Activated CD4-positive, alpha-beta T cell treated with anti-CD3 and anti-CD28 coated beads, Interleukin-2, amount 50 U/mL, for 48 hours (primary cell): Measurements from ENCODE around the gene CPED1.
A peak's percentile ranks its signal among the peaks of the same experiment; 100 is the strongest.

Experiments
- DNase-seq, 2 experiments: peaks; one replicate each; pipeline ENCODE4 v3.0.0-alpha.2; 2020

CPED1 gene

DNA sequence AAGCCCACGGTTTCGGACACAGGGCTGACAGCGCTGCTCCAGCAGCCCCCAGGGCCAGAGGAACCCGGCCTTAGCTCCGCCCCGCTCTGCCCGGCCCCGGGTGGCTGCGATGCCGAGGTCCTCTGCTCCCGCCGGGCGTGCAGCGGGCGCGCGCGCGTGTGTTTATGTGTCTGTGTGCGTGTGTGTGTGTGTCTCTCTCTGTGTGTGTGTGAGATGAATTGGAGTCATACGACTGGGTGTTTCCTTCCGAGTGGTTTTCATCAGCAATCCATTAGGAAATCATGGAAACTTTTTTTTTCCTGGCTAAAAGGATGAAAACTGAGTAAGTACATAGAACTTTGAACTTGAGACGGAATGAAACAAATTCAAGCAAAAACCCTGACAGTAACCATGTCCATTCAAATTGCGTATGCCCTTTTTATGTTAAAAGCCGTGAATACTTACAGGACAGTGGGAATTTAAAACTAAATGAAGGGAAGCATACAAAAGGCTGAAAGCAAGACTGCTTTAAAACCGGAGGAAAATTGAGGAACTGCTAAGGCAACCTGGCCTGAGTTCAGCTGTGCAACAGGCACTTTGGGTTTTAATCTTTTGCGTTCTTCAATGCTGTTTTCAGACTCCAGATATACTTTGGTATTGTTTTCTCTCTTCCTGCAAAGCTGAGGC is at the start of gene CPED1:
CPED1 (plus strand) TSS at position 121 of the 666 bp plus-strand sequence. CDS start 911 bp downstream, outside the sequence.
- DNase-seq, result peak; percentile 33 to 48

DNA sequence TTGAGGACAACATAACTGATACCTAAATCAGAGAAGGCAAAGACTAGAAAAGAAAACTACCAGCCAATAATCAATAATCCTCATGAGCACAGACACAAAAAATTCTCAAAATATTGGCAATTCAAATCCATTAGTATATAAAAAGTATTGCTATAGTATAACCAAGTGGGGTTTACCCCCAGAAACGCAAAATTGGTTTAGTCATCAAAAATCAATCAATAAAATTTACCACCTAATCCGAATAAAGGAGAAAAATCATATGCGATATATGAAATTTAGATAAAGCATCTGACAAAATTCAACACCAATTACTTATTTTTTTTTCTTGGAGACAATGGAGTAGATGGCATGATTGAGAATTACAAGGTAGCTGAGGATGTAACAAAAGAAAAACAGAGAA is 49.2 kb upstream of the CPED1 start:
- no peak for DNase-seq

DNA sequence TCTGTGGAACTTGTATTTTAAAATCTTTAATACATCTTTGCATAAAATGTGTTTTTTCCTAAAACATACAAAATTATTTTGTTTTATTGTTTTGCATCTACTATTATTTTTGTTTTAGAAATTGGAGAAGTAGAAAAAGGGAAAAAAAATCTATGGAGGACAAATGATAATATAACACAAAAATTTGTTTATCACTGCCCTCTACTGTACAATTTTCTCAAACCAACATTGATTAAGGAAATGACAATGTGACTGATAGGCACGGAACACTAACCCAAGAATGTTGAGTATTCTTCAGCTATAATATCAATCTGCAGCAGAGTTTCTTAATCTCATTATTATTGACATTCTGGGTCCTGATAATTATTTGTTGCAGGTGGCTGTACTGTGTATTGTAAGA is 47.4 kb upstream of the CPED1 start:
- DNase-seq, result no peak

DNA sequence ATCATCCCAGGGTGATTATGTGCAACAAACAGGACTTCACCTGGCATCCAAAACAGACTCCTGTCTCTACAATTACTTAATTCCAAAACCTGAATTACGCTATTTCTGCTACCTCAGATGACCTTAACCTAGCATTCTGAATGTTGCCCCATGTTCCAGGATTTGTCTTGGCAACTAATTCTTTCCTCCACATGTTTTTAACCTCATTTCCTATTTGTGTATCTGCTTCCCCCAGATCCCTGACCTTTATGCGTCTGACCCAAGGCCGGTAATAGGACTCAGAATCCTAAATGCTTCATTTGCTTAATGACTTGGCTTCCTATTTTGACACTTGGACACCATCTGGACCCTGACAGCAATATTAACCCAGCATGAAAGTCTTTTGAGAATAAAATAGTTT is 46.7 kb upstream of the CPED1 start:
- DNase-seq, result no peak

DNA sequence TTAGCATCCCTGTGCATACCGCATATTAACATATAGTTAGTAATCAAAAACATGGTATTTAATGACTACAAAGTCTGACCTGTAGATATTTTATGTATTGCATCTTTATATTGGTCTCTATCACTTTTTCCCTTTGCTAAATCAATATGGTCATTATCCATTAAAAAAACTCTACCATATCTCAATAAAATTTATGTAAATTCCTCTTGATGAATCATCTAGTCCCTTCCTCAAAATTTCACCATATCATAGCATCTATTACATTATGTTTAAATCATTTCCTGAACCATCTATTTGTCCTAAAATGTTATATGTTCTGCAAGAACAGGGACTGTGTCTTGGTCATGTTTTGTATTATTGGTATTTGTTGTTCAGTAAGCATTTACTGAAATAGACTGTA is 45.6 kb upstream of the CPED1 start:
- no peak for DNase-seq

DNA sequence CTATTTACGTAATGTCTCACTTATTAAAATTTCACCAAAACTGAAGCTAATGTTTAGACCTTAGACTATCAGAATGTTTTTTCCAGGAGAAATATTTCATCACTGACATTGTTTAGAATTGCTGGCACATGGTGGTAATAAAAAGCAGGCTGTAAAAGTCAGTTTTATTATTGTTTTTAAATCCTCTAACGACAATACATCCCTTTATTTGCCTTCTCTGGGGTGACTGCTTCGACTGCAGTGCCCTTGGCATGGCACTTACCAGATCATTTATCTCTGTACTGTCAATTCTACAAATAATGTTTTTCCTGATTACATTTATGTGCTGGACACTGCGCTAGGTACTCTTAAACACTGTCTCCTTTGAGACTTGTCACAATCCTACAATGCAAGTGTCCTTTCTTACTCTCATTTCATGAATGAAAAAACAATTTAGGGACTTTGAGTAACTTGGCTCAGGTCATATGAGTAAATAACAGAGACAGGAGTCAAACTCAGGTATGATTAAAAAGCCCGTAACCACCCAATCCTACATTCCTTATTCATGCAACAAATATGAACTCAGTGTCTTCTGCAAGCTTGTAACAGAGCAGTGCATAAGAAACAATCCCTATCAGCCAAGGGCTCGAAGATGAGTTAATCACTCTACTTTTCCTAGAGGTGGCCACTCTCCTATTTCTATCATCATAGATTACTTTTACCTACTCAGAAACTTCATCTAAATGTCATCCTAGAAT is 43.5 kb upstream of the CPED1 start:
- DNase-seq, result no peak

DNA sequence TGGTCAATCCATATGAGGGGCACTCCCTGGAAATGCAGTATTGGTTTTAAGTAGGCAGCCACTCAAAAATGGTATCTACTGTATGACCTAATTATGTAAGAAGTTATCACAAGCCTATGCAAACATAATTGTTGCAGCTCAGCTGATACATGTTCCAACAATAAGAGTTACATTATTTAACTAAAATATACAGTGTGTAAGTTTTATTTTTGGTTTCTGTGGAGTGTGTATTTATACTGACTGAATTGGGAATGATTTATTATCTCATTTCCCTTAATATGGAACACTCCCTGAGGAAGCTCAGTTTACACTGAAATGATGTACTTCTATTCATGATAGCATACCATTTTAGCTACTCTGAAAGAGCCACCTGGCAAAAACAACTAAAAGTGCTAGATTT is 40.5 kb upstream of the CPED1 start:
- DNase-seq, result no peak

DNA sequence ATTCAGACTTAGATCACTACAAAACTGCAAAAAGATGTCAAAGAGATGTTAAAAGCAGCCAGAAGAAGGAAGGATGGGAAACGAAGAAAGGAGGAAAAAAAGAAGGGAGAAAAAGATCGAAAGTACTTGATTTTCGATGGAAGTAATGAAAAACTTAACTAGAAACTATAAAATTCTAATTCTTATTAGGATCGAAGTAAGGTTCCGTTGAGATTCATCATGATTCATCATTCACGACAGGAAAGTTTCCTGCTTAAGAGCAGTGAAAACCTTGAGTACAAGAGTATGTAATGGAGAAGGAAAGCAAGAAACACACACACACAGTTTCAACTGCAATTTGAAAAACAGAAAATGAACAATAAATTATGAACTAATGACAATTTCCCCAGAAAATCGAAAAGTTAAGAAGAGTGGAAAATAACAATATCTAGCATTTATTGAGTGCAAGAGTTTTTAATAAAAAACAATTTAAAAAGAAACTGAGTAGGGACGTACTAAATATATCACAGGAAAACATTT is 39.1 kb upstream of the CPED1 start:
- DNase-seq, result no peak

DNA sequence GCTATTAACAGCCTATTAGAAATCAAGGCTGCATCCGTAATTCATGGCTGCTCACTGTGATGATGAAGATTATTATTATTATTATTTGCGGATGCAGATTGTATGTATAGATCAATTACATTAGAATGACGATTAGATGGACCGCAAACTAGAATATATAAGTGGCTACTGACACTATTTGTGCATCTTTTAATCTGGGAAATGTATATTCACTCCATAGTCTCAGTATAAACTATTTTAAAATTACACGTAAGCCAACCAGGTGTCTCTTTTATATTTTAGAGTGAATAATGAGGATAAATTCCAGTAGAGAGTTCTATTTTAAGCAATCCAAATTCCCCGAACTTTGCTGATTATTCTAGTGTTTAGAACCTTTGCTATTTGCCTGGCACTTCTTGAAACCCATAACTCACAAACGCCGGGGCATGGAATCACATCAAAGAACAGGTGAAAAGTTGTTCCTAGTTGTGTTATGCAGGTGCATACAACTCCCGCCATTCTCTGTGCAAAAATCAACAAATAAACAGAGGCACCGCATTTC is 38.4 kb upstream of the CPED1 start:
- no peak for DNase-seq

DNA sequence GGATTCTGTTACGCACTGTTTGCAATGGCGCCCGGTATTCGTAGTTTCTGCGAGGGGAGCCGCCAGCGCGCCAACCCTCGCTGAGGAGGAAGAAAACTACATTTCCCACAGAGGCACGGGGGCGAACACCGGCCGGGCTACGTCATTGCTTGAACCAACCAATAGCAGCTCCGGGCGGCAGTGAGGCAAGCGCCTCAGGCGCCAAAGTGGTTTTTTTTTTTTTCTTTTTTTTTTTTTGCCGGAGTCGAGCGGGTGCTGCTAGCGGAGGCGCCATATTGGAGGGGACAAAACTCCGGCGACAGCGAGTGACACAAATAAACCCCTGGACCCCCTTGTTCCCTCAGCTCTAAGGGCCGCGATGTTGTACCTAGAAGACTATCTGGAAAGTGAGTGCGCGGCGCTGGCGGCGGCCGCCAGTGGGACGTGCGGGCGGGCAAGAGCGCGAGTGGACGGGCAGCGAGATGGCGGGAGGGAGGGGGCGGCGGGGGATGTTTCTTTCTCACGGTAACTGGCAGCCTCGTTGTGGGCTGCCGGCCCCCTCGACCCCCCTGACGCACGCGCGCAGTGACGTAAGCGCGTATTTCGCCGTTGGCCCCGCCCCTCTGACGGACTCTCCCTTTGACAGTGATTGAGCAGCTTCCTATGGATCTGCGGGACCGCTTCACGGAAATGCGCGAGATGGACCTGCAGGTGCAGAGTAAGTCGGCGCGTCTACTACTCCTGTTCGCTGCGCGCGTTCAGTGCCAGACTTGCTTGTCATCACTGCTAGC is 37.8 kb upstream of the CPED1 start, which contains the start of gene ING3:
ING3 (plus strand) TSS at position 239 of the 770 bp plus-strand sequence; CDS start at position 359, 120 bp downstream.
- peak; percentile 96 to 97 for DNase-seq

DNA sequence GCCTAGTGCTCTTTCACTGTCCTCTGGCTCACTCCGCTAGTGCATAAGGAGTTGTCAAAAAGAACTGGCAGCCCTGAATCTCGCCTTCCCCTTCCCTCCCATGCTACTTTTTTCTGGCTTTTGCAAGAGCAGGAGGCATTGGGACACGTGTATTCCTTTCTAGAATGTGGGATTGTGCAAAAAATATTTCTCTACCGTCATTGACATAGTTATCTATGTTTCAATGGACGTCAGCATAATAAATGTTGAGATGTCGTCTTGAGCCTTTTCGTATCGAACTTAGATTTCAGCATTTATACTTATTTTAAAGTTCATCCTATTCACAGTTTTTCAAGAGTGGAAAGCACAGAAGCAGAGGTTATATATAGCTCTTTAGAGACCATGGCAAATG is 37.2 kb upstream of the CPED1 start:
- DNase-seq, result no peak

DNA sequence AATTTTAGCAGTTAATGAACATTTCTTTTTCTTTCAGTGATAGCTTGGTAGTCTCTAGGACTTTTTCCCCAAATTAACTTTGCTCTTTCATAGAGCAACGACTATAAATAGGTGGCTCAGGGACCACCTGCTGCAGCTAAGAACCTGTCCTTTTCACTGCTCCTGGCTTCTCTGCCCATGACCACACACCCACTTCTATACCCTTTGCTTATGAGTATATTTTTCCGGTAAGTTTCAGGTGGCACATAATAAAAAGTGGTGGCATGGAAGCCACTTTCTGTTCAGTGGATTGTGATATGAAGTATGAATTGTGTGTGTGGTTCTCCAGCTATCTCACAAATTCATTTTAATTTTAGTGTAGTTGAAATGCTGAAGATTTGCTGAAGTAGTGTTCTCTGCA is 36.7 kb upstream of the CPED1 start:
- DNase-seq, result no peak

DNA sequence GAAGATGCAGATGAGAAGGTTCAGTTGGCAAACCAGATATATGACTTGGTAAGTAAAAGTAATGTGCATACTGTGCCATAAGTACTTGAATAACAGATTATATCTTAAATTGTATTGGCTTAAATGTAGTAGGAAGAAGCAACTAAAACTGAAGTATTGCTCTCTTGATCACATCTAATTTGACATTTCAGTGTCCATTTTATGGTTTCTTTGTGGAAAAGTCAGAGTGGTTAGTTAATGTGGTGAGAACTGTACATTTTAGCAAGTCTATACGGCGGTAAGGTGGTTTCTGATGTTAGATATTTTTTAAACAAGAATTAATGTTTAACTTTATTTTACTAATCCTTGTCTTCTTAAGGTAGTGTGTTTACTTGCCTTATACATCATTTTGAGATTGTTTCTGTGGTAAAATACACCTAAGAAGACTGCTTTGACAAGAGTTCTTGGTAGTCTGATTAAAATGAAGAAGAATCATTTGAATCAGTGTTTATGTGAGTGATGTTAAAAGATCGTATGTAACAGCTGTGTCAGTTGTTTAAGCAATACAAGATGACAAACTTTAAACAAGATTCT is 32.8 kb upstream of the CPED1 start:
- DNase-seq, result no peak

DNA sequence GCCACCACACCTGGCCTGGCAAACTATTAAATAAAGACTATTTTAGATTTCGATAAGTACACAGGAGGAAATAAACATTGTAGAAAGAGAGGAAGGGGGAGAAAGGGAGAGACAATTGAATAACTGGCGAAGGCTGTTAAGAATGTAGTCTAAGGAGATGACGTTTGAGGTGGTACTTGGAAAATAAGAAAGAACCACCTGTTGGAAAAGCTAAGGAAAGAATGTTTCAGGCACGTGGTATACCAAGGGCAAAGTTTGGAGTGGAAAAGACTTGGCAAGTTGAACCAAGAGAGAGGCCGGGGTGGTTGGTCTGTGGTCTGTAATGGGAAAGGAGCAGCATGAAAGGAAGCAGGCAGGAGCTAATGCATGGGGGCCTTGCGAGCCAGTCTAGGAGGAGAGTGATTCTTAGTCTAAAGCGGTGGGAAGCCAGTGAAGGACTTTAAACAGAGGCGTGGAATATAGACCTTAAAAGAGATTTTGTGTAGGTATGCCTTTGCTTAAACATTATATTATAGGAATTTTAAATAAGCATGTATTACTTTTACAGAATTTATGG is 28.5 kb upstream of the CPED1 start:
- no peak for DNase-seq

DNA sequence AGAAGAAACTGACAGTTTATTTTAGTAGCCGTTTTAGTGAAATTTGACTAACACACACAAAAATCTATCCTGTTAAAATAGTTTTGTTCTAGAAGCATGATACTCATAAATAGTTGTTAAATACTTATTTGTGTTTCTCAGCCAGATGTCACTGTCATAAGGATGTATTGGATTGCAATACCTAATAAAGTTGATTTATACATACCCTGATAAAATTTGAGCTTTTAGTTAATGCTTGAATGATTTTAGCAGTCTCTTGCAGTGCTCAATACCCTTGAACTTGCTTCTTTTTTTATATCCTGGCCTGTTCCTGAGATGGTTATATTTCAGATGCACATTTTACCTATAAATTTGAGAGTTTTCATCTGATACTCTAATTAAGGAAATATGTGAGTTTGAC is 27.8 kb upstream of the CPED1 start:
- no peak for DNase-seq

DNA sequence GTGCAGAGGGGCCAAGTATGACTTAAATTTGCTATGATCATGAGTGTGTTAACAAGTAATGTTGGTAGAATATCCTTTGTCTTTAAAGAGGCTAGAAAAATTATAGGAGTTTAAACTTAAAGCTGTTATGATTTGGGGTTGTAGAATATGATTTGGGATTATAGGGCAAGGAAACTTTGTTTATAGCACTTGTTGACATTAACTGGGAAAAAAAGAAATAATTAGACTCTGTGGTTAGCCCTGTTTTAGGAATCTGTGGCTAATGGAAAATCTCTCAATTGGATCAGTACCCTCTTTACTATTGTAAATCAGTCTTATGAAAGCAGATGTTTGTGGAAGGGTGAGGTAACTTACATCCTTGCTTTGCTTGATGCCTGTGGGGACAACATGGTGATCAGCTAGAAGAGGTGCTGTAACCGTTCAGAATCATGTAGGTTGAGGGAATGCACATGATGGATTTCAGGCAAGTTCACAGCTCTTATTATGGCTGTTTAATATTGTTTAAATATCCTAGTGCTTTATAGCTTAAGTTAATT is 26.8 kb upstream of the CPED1 start:
- DNase-seq, result no peak

DNA sequence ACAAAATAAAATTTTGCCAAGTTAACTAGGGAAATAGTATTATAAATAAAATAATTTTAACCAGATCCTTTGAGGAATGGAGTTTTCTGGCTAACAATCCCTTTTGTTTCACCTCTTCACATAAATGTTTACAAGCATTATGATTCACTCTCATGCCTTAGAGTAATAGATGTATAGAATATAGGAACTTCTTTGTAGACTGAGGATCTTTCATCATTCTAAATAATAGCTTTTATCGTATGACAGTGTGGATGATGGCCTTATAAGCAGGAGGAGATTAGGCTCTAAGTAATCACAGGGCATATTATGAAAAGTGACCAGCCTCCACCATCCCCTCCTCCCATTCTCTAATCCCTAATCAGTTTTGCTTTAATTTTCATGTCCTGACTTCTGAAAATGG is 24.4 kb upstream of the CPED1 start:
- no peak for DNase-seq

DNA sequence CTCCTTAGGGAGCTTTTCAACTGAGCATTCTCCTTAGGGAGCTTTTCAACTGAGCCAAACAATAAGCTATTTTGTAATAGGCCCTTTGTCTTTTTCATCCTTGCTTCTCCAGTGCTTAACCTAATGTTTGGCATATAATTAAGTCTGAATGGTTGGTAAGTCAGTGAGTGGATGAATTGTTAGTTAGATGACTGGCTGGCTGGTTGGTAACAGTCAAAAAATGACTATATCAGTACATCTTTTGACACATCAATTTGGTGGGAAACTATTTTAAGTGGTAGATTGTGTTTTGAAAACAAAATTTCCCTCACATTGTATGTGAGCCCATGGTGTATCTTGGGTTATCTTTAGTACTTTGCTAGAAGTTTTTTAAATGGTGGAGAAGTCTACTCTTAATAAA is 21.6 kb upstream of the CPED1 start:
- DNase-seq, result no peak

DNA sequence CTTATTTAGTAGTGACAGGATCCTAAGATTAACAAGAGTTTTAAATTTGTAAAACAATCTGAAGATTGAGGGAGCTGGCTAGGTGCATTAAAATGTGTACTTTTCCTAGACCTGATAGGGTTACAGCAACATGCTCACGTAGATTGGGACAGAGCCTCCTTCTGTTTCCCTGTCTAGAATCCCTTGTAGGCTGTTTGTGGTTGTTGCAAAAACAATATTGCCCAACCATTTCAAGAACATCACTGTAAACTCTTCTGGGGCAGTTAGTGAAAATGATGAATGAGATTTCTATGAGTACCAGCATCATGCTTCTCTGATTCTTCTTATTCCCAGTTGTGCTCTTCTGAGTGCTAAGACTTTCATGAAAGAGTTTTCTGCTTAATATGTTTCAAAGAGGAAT is 14.7 kb upstream of the CPED1 start:
- no peak for DNase-seq

DNA sequence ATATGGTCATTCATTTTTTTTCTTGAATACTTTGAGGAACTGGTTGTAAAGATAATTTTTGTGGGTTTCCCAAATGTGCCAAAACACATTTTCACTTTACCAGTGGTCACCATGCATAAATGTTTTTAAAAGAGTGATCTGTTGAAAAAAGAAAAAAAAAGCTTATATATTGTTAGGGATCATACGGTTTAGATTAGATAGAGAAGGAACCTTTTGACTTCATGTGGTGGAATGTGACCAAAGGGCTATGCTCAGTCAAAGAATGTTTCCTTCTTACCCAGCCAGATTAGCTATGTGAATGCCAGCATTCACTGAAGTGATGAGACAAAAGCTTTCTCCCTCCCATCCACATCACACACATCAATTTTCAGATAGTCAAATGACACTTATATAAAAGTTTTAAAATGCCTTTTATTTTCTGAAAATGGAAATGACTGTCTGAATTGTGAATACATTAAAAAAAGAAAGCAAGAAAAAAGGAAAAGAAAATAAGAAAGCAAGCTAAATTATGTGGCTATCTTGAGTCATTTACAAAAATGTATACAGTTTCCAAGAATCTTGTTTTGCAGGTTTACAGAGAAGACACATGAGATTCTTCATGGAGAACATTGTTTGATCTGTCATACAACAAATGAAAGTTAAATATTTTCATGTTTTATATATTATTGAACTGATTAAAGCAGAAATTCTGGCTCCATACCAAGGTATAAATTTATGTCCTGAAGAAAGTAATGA is 8.6 kb upstream of the CPED1 start:
- no peak for DNase-seq

DNA sequence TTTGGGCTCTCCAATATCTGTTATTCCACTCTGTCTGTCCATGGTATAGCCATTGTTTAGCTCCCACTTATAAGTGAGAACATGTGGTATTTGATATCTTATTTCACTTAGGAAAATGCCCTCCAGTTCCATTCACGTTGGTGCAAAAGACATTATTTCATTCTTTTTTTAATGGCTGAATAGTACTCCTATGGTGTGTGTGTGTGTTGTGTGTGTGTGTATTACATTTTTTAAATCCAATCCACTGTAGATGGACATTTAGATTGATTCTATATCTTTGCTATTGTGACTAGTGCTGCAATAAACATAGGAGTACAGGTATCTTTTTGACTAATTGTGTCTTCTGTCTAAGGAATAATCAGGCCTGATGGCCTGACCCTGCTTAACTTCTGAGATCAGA is 7.4 kb upstream of the CPED1 start:
- no peak for DNase-seq
